ENCODE results near the gene JAKMIP1.
"Not testable (repeated sequence)": the region's sequence is repeated elsewhere in the genome, so short reads cannot be mapped to it uniquely, and the experiment has no call there.

The JAKMIP1 gene

GRCh38 chr4:6019316-6020263, 180.8 kb downstream of the JAKMIP1 start:
- intact Hi-C loops (cut with DNase I): no loop called here
- peak; percentile 46 to 89 (median 72) for DNase-seq

- DNase-seq: no peak
- intact Hi-C loops (cut with DNase I): no loop called here
These were observed 182.0 kb downstream of the JAKMIP1 start, which contains the start of gene C4orf50 for GRCh38 chr4:6018331-6018730. TSS of gene C4orf50 (minus strand) at chr4:6018431.

- intact Hi-C loops (cut with DNase I): no loop called here
- DNase-seq: peak in 31 of 42 donors; percentile 29 to 90 (median 67)
These were observed 182.5 kb downstream of the JAKMIP1 start for GRCh38 chr4:6017800-6018199.

GRCh38 chr4:6017030-6017429, 183.3 kb downstream of the JAKMIP1 start:
- intact Hi-C loops (cut with DNase I): no loop called here
- DNase-seq: no peak

GRCh38 chr4:6013564-6013963, 186.8 kb downstream of the JAKMIP1 start:
- DNase-seq: no peak
- intact Hi-C loops (cut with DNase I): no loop called here

DNA sequence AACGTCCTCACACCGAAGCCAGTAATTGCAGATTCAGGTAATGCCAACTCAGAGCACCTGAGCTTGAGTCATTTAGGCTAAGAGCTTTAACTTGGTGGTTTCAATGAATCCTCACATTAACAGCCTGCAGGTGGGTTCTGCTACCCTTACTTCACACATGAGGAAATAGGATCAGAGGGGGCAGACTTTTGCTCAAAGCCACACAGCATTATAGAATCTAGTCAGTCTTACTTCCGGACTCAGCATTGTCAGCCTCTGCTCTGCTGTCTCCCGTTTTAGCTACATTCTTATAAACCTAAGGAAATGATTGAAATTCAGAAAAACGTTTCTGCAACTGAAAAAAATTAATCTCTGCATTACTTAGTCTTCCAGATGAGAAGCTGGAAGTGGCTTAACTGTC, 188.1 kb downstream of the JAKMIP1 start:
- intact Hi-C loops (cut with DNase I): no loop called here
- no peak for DNase-seq

- DNase-seq: peak; percentile 34 to 92 (median 76)
- intact Hi-C loops (cut with DNase I): no loop called here
These were observed 188.7 kb downstream of the JAKMIP1 start for GRCh38 chr4:6011686-6012085.

- intact Hi-C loops (cut with DNase I): no loop called here
- no peak for DNase-seq
These were observed 189.1 kb downstream of the JAKMIP1 start for GRCh38 chr4:6011271-6011671.

- no peak for DNase-seq
- intact Hi-C loops (cut with DNase I): no loop called here
These were observed 189.6 kb downstream of the JAKMIP1 start for GRCh38 chr4:6010789-6011188.

- intact Hi-C loops (cut with DNase I): no loop called here
- DNase-seq: no peak
These were observed 190.9 kb downstream of the JAKMIP1 start for GRCh38 chr4:6009452-6009851.

- DNase-seq: peak in 3 of 42 donors; percentile 2 to 28 (median 10)
- intact Hi-C loops (cut with DNase I): no loop called here
These were observed 191.5 kb downstream of the JAKMIP1 start for GRCh38 chr4:6008766-6009385.

DNA sequence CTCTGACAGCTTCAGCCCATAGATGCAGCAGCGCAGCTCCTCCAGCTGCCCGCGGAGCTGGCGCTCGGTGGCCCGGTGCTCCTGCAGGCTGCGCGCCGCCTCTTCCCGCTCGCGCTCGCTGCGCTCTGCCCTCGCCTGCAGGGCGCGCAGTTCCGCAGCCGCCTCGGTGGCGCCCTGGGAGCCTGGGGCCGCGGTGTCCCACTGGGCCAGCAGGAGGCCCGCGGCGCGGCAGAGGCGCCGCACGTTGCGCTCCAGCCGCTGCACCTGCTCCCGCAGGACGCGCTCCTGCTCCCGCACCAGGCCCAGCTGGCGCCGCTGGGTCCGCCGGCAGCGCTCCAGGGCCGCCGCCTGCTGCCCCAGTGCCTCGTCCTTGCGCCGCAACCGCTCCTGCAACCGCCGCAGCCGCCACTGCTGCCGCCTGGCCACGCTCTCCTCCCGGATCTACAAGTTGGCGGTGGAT, 192.2 kb downstream of the JAKMIP1 start:
- DNase-seq: peak in 1 of 42 donors; percentile 20
- intact Hi-C loops (cut with DNase I): no loop called here

- DNase-seq: peak in 1 of 42 donors; percentile 5
- intact Hi-C loops (cut with DNase I): no loop called here
These were observed 195.2 kb downstream of the JAKMIP1 start for GRCh38 chr4:6005175-6005574.

- DNase-seq; intact Hi-C loops (cut with DNase I): not testable (repeated sequence)
These were observed 196.9 kb downstream of the JAKMIP1 start for GRCh38 chr4:6003485-6003884.

GRCh38 chr4:6002926-6003325, 197.4 kb downstream of the JAKMIP1 start:
- DNase-seq: peak in 7 of 42 donors; percentile 3 to 20 (median 5)
- intact Hi-C loops (cut with DNase I): no loop called here

- intact Hi-C loops (cut with DNase I): no loop called here
- DNase-seq: peak in 7 of 42 donors; percentile 0 to 17 (median 7)
These were observed 197.9 kb downstream of the JAKMIP1 start for GRCh38 chr4:6002492-6002833.

GRCh38 chr4:6001680-6002491, 198.5 kb downstream of the JAKMIP1 start:
- intact Hi-C loops (cut with DNase I): no loop called here
- peak in 9 of 42 donors; percentile 0 to 22 (median 12) for DNase-seq

- intact Hi-C loops (cut with DNase I): loop anchor here (5.0 kb wide), 1 partner anchor 327 kb away; no protein-coding TSS in a partner anchor
- DNase-seq: peak in 11 of 42 donors; percentile 1 to 31 (median 12)
These were observed 200.5 kb downstream of the JAKMIP1 start for GRCh38 chr4:5999830-6000365.

GRCh38 chr4:5999356-5999755, 201.0 kb downstream of the JAKMIP1 start:
- peak in 7 of 42 donors; percentile 1 to 22 (median 5) for DNase-seq
- intact Hi-C loops (cut with DNase I): loop anchor here (5.0 kb wide), 1 partner anchor 328 kb away; no protein-coding TSS in a partner anchor
